Tibial nerve (tissue), 4 donors: ENCODE data around the gene MAP2K2. TPM values are rescaled to one million over a fixed set of nuclear protein-coding genes. Genes with fewer than 3 reads are reported as not detected.

Source experiments
- DNase-seq, 2 donors: peaks; one replicate each; pipeline ENCODE4 v3.0.0-alpha.2; 2019; ENCODE audit warnings: low spot score in 2 of 2
- H3K27ac ChIP-seq, 4 donors: fragments of 200-600 bp; sonication (generic) in 3 of 4; one replicate each; pipeline ENCODE4 v1.5.1; 2017 to 2019; ENCODE audit warnings: mild to moderate bottlenecking in 1 of 4
- H3K27me3 ChIP-seq, 2 donors: fragments of 200-600 bp; sonication (generic) in 1 of 2; one replicate each; pipeline versions ENCODE4 v1.5.1 to v1.6.0; 2017 to 2019
- H3K36me3 ChIP-seq, 3 donors: fragments of 200-600 bp; sonication (generic); one replicate each; pipeline ENCODE4 v1.5.1; 2018 to 2019
- H3K4me1 ChIP-seq, 4 donors: fragments of 200-600 bp; sonication (generic) in 3 of 4; one replicate each; pipeline ENCODE4 v1.5.1; 2017 to 2019
- H3K4me3 ChIP-seq, 4 donors: fragments of 200-600 bp; sonication (generic) in 3 of 4; one replicate each; pipeline ENCODE4 v1.5.1; 2017 to 2019; ENCODE audit warnings: mild to moderate bottlenecking in 1 of 4, moderate library complexity in 1 of 4
- H3K9me3 ChIP-seq, 4 donors: fragments of 200-600 bp; sonication (generic) in 3 of 4; one replicate each; pipeline ENCODE4 v1.5.1; 2017 to 2019
- CTCF ChIP-seq, 5 experiments: fragments of 200-600 bp in 3 of 5; fragments of 450-650 bp in 2 of 5; sonication (generic) in 3 of 5; IDR thresholded peaks; one replicate each; pipeline ENCODE4 v1.5.1; 2016 to 2019; ENCODE audit warnings: antibody characterized with exemption in 5 of 5, mild to moderate bottlenecking in 3 of 5, moderate library complexity in 2 of 5
- EP300 ChIP-seq, 2 donors: sonication (generic); formaldehyde crosslinking; IDR thresholded peaks; one replicate each; pipeline ENCODE4 v1.6.1; 2017; ENCODE audit warnings: antibody characterized with exemption in 2 of 2, mild to moderate bottlenecking in 1 of 2
- POLR2A ChIP-seq, 2 donors: fragments of 450-650 bp; IDR thresholded peaks; one replicate each; pipeline ENCODE4 v1.6.1; 2017; ENCODE audit warnings: antibody characterized with exemption in 2 of 2, mild to moderate bottlenecking in 2 of 2, moderate library complexity in 2 of 2
- WGBS, 2 donors: methylation state at CpG; one replicate each; pipeline ENCODE4 v1.1.5; 2018; 5-methylcytosine and 5-hydroxymethylcytosine counted together
- total RNA-seq, 4 donors: library from RNA; depleted of rRNA; stranded (reverse); fragments of >200 nt; gene quantifications; one replicate each; pipeline ENCODE4 v1.1.0, GENCODE V29; 2016

The MAP2K2 gene
- total RNA-seq, 4 donors from 2014 or later = 36.9 to 128 (median 75.0) TPM

GRCh38 chr19:4114181-4114580, 9.7 kb downstream of the MAP2K2 start:
- 88 to 92% methylated on average over 19 of the region's 19 CpGs for WGBS, 2 donors
- Histone ChIP-seq H3K27me3 (no peaks in the 10 kb centered on the region), H3K27ac (no peak overlapping the region), H3K9me3 (no peaks in the 10 kb centered on the region), H3K4me1 (peaks cover 0 to 18% (median 7%) of the 10 kb centered on the region in 4 donors), H3K36me3 (peaks cover 0 to 98% (median 15%) of the 10 kb centered on the region in 3 donors), H3K4me3 (no peak overlapping the region)
- no peak for DNase-seq
- TF ChIP-seq CTCF (IDR thresholded peaks at IDR 0.05) (no peak), EP300 (IDR thresholded peaks at IDR 0.05) (no peak), POLR2A (IDR thresholded peaks at IDR 0.05) (no peak)

GRCh38 chr19:4113398-4114088, 10.4 kb downstream of the MAP2K2 start:
- no peaks in the 10 kb centered on the region for H3K9me3 ChIP-seq
- no peaks in the 10 kb centered on the region for H3K27me3 ChIP-seq
- peaks cover 0 to 15% (median 7%) of the 10 kb centered on the region in 4 donors for H3K4me1 ChIP-seq
- H3K36me3 ChIP-seq = peaks cover 0 to 100% (median 19%) of the 10 kb centered on the region in 3 donors
- DNase-seq = no peak
- H3K27ac ChIP-seq = no peak overlapping the region
- WGBS, 2 donors = 73 to 79% methylated on average over 22 of the region's 22 CpGs
- TF ChIP-seq EP300 (IDR thresholded peaks at IDR 0.05) (no peak), POLR2A (IDR thresholded peaks at IDR 0.05) (no peak), CTCF (IDR thresholded peaks at IDR 0.05) (no peak)
- no peak overlapping the region for H3K4me3 ChIP-seq

GRCh38 chr19:4112367-4112766, 11.6 kb downstream of the MAP2K2 start:
- Histone ChIP-seq H3K27ac (peak overlapping the region in 3 of 4 donors; percentile 40 to 64 (median 55)), H3K36me3 (peaks cover 0 to 100% (median 19%) of the 10 kb centered on the region in 3 donors)
- WGBS, 2 donors = 74 to 82% methylated on average over 7 to 15 of the region's 17 CpGs

GRCh38 chr19:4109626-4109945, 14.3 kb downstream of the MAP2K2 start:
- WGBS, 2 donors = 91 to 97% methylated on average over 6 of the region's 6 CpGs
- peak overlapping the region in 1 of 4 donors; percentile 36 for H3K27ac ChIP-seq
- no peak overlapping the region for H3K4me3 ChIP-seq
- no peaks in the 10 kb centered on the region for H3K9me3 ChIP-seq
- DNase-seq = no peak
- H3K36me3 ChIP-seq = peaks cover 0 to 100% (median 23%) of the 10 kb centered on the region in 3 donors
- TF ChIP-seq CTCF (IDR thresholded peaks at IDR 0.05) = no peak
- no peak for TF ChIP-seq EP300 (IDR thresholded peaks at IDR 0.05)
- no peak for TF ChIP-seq POLR2A (IDR thresholded peaks at IDR 0.05)
- peaks cover 0 to 11% (median 3%) of the 10 kb centered on the region in 4 donors for H3K4me1 ChIP-seq
- H3K27me3 ChIP-seq = no peaks in the 10 kb centered on the region

More at GRCh38 chr19:4112367-4112766, 11.6 kb downstream of the MAP2K2 start:
- no peak overlapping the region for H3K4me3 ChIP-seq
- no peak for DNase-seq
- no peak for TF ChIP-seq EP300 (IDR thresholded peaks at IDR 0.05)
- TF ChIP-seq CTCF (IDR thresholded peaks at IDR 0.05) = no peak
- TF ChIP-seq POLR2A (IDR thresholded peaks at IDR 0.05) = no peak
- H3K27me3 ChIP-seq = no peaks in the 10 kb centered on the region
- H3K9me3 ChIP-seq = no peaks in the 10 kb centered on the region
- peaks cover 0 to 15% (median 7%) of the 10 kb centered on the region in 4 donors for H3K4me1 ChIP-seq

DNA sequence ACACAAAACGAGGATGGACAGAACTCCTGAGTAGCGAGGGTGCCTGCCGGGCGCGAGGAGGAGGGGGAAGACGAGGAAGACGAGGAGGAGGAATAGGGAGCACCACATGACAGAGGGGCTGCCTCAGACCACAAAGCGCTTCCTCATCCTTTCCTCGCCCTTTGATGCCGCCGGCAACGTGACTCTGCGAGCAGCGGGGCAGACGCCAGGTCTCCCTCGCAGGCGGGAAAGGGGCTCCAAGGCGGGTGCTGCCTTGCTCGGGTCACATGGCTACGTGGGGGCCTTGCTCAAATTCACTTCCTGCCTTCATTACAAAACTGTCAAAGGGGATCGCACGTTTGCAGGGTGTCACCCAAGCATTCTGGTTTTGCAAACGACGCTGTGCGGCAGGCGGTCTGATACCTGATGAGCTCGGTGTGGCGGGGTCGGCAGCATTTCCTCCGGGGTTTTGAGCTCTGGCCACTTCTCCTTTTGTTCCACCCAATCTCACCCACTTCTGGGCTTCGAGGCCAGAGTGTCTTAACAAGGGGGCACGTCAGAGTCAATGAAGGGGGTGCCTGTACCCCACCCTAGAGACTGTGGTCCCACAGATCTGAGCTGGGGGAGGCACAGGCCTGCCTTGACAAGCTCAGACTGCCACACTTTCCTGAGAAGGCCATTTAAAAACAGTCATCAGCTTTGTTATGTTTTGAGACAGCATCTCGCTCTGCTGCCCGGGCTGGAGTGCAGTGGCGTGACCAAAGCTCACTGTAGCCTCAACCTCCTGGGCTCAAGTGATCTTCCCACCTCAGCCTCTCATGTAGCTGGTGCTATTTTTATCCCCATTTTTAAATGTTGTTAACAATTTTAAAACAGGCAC, 14.9 kb downstream of the MAP2K2 start:
- peaks cover 0 to 100% (median 17%) of the 10 kb centered on the region in 3 donors for H3K36me3 ChIP-seq
- H3K27me3 ChIP-seq = no peaks in the 10 kb centered on the region
- no peak for DNase-seq
- 82 to 85% methylated on average over 35 of the region's 35 CpGs for WGBS, 2 donors
- H3K27ac ChIP-seq = peak overlapping the region in 1 of 4 donors; percentile 36
- H3K4me1 ChIP-seq = peaks cover 0 to 11% (median 3%) of the 10 kb centered on the region in 4 donors
- no peak overlapping the region for H3K4me3 ChIP-seq
- H3K9me3 ChIP-seq = no peaks in the 10 kb centered on the region
- TF ChIP-seq POLR2A (IDR thresholded peaks at IDR 0.05) (no peak), CTCF (IDR thresholded peaks at IDR 0.05) (no peak), EP300 (IDR thresholded peaks at IDR 0.05) (no peak)
